Activated CD8-positive, alpha-beta memory T cell treated with anti-CD3 and anti-CD28 coated beads for 1 hour (primary cell): ENCODE results near the gene C1orf141.
"Not testable (repeated sequence)": the region's sequence is repeated elsewhere in the genome, so short reads cannot be mapped to it uniquely, and the experiment has no call there.

ENCODE experiments used
- DNase-seq, 2 donors: peaks; one replicate each; pipeline ENCODE4 v3.0.0-alpha.2; 2020; ENCODE audit warnings: low read depth in 1 of 2; ENCODE audit errors: extremely low read depth in 1 of 2

The C1orf141 gene

DNA sequence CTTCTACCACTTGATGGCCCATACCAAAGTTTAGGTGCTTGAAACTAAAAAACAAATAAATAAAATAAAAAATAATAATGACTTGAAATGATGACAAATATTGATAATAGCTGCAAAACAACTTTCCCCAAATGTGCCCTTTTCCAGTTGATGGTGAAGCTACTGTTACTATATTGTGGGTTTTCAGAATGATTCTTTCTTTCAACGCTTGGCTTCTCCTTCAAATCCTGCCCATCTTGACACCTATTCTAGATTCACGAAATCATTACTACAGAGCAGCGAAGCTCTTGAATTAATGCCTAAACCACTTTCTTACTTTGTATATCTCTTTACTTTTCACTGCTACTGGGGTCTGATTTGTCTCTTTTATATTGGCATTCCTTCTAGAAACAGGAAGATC is 9.2 kb upstream of the C1orf141 start:
- no peak for DNase-seq

DNA sequence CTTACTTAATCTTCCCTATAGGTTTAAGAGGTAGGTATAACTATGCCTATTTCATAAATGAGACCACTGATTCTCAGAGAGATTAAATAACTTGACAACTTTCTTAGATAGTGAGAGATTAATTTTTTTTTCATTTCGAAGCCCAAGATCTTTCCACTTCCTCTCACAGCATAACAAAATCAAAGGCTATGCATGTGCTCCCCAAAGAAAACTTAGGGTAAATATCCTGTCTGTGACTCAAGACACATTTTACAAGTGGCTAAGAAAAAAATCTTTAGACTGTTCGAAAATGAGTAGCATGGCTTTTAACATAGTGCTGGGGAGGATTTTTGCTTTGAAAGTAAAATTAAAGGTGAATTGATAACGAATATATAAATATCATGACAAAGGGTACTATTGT is 8.2 kb upstream of the C1orf141 start:
- no peak for DNase-seq

DNA sequence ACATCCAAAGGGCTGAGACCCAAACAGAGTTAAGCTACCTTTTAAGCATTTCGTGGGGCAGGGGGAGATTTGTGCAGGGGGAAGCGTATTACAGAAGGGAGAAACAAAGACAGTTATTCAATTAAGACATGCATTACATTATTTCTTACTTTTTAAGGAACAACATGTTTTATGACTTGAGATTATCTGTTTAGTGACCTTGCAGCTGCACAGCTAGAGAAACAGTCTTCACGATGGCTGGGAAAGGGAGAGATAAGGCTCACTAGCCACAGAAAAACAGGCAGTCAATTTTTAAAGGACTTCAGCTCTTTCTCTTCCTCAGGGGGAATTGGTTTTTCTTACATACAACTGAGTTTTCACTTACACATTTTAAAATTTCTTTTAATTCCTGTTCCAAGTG is 7.1 kb upstream of the C1orf141 start:
- DNase-seq = not testable (repeated sequence)

DNA sequence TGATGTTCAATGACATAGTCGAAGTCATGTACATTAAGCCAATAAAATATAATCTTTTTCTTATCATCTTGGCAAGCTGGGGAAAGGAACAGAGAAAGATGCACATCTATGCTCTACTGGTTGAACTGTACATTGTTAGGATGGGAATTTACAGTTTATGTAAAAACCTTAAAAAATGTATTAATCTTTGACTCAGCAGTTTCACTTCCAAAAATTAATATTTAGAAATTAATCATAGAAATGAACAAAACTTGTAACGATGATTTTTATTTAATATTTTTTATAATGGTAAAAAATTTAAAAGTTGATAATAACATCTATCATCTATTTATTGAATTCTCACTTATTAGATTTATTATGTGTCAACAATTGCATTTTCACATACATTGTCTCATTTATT is 5.7 kb upstream of the C1orf141 start:
- no peak for DNase-seq

DNA sequence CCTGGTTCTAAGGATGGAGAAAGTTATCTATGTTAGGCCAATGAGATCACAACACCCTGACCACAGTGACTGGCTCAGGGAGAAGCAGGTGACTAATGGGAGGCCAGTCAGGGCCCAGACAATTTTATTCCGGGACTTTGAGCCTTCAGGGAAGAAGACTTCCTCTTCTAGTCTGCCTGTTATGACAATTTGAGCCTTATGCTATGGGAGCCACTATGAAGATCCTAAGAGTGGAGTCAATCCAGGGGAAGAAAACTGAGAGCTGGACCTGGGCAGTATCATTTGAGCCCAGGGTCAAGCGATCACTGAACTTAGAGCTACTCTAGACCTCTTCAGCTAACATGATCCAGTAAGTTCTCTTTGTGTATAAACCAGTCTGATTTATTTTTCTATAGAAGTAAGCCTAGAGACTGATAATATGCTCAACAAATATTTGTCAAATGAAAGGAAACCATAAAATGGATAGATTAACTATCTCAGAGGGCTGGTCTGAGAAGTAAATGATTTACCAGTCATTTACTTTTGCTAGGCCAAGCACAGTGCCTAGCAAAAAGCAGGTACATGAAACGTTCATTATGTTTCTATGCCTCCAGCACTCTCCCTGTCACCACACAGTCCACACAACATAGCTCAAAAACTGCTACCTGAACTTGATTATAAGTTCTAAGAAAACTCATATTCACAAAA is 4.2 kb upstream of the C1orf141 start:
- DNase-seq = no peak

DNA sequence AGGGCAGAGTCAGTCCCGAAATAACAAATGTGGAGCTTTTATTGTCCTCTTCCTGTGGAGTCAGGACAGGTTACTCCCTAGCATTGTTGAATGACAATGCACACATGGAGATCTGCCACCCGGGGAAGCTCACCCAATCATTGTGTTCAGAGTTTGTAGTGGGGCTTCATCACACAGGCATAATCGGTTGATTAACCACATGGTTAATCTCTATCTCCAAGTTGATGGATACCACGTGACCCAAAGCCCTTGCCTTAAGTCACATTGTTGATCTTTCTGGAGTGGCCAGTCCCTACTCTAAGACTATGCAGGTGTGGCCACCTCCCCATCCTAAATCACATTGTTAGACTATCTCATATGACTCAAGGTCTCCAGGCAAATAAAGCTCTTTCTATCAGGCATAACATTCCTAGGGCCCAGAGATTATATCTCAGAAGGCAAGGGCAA is 2.6 kb upstream of the C1orf141 start:
- DNase-seq = no peak

DNA sequence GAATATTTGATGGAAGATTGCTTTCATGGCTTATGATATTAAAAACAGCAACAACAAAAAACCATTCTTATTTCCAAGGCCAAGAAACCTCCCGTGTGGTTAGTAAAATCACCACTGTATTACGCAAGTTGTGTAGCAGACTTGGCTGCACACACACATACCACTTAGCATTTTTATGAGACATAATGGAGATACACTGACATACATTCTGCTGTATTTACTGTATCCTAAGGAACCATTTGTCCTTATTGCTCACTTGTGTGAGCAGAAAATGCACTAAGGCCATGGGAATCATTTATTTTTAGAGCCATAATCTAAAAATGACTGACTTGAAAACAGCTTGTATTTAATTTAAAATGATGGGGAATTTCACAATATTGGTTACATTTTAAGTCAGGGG is 584 bp upstream of the C1orf141 start:
- no peak for DNase-seq

DNA sequence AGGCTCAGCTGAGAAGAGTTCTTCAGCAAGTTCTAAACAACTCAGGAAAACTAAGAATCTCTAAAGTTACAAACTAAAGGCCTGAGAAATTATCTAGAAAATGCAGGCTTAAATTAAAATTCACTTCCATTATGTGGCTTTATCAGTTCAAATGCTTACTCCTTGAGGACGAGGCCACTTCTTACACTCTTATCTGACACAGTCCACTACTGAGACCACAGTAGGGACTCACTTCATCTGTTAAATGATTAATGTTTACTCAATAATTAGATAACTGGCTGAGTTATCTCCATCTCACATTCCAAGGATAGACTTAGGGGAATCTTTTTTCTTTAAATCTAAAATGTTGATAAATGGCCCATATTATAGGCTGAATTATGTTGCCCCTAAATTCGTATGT is 1.6 kb downstream of the C1orf141 start:
- DNase-seq = no peak

DNA sequence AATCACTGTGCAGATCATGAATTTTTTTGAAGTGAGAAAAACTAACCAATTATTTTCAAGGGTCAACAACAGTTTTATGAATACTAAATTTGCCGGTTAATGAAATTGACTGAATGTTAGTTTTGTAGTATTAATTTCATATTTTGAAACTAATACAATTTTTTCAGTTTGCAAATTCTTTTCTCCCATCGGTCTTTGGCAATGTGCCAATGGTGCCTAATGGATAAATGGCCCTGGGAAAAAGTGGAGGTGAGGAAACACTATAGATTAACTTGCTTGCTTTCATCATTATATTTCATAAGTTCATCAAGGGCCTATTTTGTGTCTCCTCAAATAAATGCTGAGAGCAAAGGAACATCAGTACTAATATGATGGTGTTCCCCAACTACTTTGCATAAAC is 4.1 kb downstream of the C1orf141 start:
- no peak for DNase-seq

DNA sequence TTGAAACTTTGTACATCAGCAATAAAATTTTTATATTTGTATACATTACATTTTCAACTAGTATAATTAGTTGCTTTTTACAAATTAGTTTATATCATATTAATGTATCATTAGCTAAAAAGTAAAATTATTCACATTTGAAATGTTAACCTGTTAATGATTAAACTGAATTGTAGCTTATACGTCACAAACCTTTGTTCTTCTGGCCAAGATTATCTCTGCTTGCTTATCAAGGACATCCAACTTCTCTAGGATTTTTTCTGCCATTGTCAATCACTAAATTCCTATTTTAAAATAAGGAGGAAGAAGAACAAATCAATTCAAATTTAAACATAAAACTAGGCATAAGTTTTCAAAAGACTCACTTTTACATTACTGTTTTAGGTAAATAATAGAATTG is 7.8 kb downstream of the C1orf141 start:
- DNase-seq = no peak

DNA sequence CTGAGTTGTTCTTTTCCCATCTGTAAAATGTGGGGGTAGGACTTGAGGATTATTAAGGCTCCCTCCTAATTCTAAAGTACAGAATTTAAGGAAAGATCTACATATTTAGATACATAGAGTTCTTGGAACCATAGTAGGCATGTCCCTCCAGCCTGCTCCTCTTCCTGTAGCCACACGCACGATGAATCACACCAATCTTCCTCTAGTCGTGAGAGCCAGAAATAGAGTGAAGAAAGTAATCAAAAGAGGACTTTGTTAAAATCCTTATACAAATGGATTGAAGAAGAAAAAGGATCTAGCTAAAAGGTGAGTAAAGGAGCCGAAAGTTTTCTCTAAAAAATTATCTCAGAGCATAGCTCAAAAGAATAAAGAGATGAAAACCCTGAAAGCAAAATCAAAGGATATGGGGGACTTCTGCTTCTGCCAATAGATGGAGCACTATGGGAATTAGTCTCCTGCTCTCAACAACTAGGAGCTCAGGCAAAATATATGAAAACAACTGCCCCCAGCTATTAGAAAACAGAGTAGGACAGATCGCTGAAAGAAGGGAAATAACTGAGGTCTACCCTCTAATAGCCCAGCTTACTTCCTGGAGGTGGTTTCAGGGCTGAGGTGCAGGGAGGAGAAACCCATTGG is 8.5 kb downstream of the C1orf141 start:
- no peak for DNase-seq

DNA sequence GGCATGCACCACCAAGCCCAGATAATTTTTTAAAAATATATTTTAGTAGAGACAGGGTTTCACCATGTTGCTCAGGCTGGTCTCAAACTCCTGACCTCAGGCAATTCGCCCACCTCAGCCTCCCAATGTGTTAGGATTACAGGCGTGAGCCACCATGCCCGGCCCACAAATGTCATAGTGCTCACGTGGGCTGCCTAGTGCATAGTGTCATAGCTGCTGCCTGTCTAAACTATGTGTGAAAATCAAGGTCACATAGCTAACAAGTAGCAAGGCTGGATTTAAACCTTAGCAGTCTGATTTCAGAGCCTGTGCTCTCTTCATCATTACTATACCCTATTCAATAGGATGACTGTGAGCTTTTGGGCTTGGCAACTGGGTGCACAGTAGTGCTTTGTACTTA is 10.3 kb downstream of the C1orf141 start:
- no peak for DNase-seq

DNA sequence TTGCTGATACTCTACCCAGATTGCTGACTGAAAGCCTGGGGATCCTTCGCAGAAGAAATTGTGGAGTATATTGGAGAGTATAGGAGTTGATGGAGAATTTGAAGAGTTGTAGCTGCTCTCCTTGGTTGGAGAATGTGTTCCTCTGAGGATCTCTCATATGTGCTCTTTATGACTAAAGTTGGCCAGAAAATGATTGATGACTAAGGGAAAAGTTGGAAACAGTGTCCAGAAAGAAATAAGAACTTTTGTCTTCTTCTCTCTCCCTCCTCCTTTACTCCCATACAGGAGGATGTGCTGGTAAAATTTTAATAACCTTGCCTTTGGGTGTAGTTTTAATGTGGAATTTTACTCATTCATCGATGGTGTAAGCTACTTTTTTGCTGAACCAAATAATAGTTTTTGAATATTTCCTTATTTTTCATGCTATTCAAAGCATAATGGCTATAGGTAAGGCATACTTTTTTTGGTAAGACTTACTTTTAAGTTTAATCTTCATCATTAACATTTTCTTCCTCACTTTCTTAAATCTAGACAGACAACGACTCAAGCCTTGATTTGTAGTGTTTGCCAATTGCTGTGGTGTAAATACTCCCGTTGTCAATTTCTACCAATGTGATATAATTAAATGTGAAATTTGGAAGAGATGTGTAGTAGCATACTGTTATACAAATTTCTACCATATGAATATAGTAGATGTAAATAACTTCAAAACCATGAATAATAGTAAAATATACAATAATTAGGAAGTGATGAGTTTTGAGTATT is 13.7 kb downstream of the C1orf141 start:
- no peak for DNase-seq

DNA sequence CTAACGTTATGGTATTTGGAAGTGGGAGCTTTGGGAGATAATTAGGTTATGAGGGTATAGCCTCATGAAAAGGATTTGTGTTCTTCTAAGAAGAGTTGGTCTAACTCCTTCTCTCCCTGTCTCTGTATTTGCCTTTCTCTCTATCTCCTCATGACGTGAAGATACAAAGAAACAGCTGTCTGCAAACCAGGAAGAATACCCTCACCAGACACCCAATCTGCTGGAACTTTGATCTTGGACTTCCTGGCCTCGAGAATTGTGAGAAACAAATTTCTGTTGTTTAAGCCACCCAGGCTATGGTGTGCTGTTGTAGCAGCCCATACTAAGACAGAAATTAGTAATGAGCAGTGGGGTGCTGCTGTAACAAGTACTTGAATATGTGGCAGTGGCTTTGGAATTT is 16.1 kb downstream of the C1orf141 start:
- no peak for DNase-seq

DNA sequence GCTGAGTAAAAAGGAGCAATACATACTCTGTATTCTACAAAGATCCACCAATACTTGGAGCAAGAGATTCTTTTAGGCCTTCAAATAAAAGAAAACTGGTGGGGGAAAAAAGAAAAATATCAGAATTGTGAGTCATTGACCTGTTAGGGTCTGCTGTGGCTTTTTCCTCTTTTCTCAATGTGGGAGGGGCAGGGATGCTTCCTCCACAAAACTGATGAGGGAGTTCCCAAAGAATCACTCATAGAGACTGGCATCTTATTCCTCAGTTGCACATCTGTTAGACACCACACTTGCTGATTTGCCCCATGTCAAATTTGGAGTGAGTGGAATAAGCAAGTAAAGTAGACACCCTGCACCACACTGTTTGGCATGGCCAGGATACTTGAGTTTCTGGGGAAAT is 16.6 kb downstream of the C1orf141 start:
- DNase-seq = no peak

DNA sequence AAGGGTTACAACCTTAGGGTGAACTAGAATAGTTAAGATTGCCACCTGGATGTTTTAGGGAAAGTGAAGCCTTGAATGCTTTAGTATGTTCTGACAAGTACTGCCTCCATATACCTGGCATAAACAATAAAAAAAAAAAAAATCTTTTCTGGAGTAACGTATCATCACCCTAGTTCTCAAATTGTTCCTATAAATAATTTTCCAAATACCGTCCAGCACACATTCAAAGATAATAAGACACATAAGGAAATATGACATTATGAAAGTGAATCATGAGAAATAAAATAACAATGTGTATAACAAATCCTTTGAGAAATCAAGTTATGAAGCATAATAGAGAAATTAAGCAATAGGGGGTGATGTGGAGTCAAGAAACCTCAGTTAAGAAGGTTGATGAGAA is 20.6 kb downstream of the C1orf141 start:
- no peak for DNase-seq

DNA sequence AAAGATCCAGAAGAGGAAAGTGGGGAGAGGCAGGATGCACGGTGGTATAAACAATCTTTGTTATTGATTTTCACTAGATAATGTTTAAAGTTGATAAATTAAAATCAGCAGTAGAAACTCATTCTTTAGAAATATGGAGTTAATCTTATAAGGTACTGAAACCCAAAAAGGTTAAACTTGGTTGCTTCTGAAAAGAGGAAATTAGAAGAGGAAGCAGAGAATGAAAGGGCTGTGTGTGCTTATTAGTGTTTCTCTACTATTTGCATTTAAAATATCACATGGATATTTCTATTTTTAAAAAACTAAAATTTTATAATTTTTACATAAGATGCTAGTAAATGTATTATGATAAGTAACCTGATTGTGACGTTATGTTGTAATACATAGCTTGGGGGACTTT is 24.4 kb downstream of the C1orf141 start:
- DNase-seq = no peak

DNA sequence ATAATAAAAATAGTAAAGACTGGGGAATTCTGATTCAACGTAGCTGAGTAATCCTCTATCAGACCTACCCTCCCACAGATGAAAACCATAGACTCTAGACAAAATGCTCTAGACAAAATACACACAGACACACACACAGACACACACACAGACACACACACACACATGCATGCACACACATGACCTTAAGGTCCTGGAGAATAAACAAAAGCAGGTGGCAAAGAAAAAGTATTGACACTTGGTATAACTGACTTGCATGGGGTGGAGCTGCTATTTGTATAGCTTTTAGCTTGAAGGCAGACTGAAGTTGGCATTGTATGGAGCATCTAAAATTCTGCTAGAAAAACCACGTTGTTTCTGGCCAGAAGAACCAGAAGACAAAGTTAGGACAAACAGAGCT is 29.3 kb downstream of the C1orf141 start:
- no peak for DNase-seq

DNA sequence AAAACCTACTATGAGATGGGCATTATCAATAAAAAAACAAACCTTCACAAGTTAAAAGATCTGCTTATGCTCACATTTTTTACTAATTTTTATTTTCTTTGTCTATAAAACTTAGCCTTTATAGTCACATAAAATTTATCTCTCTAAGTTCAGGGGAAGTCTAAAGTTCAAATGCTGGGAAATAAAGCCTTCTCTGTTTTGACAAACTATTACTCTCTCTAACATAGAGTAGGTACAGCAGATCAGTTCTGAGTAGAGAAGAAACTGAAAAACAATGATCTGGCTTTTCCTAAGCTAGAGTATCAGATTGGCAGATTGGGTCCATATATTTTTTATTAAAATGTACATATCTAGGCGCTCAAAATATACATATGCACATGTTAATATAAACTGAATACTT is 31.2 kb downstream of the C1orf141 start:
- no peak for DNase-seq

DNA sequence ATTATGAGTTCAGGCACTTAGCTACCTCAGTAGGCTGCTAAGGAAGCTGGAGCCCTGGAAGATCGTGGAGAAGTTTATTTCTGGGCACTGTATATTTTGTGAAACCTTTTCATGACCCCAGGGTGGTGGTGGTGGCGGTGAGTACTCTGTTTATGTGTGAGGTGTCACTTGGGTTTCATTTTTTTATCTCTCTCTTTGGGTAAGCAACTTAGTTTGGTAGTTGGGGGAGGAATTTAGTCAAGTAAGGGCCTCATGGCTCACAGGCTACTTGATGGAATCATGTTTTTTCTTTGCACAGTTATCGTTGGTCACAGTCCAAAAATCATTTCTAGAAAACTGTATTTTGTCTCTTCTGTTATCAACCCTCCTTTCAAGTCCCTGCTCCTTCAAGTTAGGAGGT is 33.9 kb downstream of the C1orf141 start:
- DNase-seq = no peak

DNA sequence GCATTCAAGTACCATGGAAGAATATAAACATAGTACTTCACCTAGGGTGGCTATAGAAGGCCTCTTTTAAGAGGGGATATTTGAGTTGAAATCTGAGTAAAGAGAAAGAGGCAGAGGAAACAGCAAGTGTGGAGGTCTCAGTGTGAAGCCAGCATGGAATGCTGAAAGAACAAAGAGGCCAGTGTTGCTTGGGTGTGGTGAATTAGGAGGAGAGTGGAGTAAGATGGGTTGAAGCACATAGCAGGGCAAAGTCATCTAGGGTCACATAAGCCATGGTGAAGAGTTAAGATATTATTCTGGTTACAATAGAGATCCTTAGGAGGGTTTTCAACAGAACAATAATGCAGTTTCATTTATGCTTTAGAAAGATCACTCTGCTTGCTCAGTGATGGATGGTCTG is 37.5 kb downstream of the C1orf141 start:
- no peak for DNase-seq

DNA sequence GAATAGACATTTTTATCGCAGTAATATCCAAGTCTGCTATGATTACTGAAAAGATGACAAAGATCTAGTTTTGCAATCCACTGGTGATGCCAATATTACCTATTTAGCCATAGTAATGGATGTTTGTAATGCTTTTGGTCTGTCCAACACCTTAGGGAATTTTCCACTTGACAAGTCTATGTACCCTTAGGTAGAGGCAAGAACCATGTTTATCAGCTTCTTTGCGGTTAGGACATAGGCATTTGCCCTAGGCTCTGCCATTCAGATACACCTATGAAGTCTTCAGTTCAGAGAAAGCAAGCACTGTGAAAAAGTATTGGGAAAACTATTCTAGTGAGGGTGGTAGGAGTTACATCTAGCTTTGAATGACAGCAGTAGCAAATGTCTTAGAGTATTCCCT is 40.6 kb downstream of the C1orf141 start:
- DNase-seq = no peak
